ENCODE measurements around the gene CPNE6.

CPNE6 gene

DNA sequence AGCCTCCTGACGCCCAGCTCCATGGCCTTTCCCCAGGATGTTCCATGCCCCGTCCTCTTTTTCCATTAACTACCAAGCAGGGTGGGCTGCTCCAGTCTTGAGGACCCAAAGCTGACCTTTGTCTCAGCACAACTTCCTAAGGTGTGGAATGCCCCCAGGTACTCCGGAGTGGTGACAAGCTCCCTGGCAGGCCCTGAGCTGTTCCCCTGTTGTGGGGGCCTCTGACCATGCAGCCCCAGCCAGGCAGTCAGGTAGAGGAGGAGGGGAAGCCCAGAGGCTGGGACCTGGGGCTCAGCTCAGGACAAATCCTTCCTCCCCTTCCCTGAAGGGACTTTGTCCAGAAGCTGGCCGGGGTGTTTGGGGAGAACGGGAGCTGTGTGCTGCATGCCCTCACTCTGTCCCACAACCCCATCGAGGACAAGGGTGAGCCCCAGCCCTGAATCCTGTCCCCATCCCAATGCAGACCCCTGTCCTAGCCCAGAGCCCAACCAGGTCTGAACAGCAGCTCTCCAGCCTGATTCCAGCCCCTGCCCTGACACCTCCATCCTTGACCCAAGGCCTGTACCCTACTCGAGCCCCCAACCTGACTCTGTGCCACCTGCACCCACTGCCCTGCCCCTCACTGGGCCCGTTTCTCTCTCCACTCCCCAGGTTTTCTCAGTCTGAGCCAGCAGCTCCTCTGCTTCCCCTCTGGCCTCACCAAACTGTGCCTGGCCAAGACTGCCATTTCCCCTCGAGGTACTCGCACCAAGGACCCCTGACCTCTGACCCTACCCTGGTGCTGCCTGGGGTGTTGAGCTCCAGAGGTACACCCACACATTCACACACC, 15.2 kb upstream of the CPNE6 start:
- DNase-seq, result no peak

GRCh38 chr14:24056800-24057184, 14.6 kb upstream of the CPNE6 start:
- DNase-seq, result no peak

- no peak for DNase-seq
These were observed 14.1 kb upstream of the CPNE6 start for GRCh38 chr14:24057271-24057670.

GRCh38 chr14:24057867-24058259, 13.5 kb upstream of the CPNE6 start:
- no peak for DNase-seq

- DNase-seq, result peak; percentile 60 to 75
These were observed 13.0 kb upstream of the CPNE6 start for GRCh38 chr14:24058260-24058950.

DNA sequence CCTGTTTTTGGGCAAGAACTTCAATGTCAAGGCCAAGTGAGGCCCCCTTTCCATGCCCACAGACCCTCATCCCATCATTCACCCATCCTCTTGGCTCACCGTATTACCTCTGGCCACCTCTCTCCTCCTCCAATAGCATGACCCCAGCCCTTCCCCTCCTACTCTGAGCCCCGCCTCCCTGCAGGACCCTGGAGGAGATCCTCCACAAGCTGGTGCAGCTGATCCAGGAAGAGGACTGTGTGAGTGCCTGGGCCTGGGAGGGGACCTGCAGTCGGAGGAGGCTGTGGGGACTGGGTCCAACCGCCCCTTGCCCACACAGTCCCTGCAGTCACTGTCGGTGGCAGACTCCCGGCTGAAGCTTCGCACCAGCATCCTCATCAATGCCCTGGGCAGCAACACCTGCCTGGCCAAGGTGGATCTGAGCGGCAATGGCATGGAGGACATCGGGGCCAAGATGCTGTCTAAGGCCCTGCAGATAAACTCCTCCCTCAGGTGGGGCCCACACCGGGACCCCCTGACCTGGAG, 12.3 kb upstream of the CPNE6 start:
- DNase-seq, result no peak

DNA sequence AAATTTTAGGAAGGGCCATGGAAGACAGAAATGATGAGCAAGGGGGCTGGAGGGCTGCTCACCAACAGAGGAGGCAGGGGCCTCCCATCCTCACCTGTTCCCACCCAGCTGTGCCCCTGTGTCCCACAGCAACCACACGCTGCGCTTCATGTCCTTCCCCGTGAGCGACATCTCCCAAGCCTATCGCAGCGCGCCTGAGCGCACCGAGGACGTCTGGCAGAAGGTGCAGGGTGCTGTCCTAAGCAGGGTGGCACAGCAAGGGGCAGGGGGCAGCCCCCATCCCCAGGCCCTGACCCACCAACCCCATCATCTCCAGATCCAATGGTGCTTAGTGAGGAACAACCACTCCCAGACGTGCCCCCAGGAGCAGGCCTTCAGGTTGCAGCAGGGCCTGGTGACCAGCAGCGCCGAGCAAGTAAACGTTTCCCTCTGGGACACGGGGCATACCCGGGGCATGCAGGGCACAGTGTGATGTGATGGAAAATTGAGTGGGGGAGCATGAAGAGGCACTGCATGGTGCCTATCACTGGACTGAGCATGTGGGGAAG, 11.4 kb upstream of the CPNE6 start:
- no peak for DNase-seq

DNA sequence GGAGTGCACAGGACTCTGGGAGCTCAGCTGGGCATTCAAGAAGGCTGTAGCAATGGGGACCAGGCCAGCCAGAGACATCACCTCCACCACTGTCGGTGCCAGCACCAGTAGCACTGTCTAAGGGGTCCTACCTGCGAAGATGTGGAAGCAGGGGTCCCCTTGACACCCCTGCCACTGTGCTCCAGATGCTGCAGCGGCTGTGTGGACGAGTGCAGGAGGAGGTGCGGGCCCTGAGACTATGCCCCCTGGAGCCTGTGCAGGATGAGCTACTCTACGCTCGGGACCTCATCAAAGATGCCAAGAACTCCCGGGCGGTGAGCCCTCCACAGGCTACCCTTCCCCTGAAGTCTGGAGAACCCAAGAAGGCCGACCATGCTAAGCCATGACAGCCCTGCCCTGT, 10.9 kb upstream of the CPNE6 start:
- DNase-seq, result no peak

- DNase-seq, result no peak
These were observed 10.1 kb upstream of the CPNE6 start for GRCh38 chr14:24060984-24061913.

DNA sequence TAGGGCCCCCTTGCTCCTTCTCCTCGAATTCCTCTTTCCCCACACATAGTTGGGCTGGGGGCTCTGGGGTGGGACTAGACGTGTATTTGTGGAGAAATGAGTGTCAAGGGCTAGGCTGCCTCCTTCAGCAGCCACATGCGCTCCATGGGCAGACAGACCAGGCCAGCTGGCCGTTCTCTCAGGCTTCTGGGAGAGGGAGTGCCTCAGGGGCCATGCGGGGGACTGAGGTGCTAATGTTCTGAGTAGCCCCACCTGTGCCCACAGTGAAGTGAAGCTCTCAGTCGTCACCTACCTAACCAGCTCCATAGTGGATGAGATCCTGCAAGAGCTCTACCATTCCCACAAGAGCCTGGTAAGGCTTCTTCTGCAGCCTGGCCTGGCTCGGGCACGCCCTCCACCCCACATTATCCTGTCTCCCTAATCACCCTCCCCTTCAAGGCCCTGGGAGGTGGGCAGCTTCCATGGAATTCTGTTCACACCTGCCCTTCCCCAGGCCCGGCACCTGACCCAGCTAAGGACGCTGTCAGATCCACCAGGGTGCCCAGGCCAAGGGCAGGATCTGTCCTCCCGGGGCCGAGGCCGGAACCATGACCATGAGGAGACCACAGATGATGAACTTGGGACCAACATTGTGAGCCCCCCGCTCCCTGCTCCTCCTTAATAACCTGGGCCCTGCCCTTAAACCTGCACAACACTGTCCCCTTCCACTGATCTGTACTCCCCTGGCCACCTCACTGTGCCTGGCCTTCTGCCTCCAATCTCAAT, 9.0 kb upstream of the CPNE6 start:
- DNase-seq, result no peak

DNA sequence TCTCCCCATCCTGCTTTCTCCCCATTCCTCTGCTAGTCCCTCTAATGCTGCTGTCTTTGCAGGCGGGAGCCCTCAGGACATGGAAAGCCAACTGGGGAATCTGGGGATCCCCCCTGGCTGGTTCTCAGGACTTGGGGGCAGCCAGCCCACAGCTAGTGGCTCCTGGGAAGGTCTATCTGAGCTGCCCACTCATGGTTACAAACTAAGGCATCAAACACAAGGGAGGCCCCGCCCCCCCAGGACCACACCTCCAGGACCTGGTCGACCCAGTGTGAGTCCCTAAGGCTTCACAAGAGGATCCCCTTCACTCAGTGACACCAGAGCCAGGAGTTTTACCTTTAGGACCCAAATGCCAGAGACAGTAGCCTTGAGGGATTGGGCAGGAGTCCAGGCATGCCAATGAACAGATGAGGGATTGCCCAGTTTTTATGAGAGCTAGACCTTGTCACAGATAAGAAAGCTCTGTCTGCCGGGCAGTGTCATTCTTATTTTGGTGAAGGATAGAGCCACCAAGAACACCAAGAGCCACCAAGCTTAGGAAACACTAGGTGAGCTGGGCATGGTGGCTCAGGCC, 8.0 kb upstream of the CPNE6 start:
- DNase-seq, result no peak

- no peak for DNase-seq
These were observed 7.1 kb upstream of the CPNE6 start for GRCh38 chr14:24064091-24064795.

DNA sequence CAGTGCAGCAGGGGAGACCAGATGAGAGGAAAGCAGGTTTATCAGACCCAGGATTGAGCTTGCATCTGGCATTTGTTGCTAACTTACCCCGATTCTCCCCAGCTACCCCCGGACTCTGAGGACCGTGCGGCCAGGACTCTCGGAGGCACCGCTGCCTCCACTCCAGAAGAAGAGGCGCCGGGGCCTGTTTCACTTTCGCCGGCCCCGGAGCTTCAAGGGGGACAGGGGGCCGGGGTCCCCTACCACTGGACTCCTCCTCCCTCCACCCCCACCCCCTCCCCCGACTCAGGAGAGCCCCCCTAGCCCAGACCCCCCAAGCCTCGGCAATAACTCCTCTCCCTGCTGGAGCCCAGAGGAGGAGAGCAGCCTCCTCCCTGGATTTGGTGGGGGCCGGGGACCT, 6.5 kb upstream of the CPNE6 start:
- DNase-seq, result no peak

DNA sequence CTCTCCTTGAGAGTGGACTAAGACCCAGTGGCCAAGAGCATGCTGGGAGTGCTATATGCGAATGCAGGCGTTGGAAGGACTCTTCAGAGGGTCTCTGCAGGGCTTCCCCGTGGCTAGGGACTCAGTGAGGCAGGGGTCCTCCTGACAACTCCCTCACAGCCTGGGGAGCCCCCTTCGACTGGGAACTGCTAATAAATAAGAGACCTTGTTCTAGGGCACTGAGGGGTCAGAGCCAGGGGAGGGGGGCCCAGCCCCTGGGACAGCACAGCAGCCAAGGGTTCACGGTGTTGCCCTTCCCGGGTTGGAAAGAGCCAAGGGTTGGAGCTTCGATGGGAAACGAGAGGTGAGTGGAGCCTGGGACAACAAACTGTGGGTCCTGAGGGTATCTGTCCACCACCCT, 6.0 kb upstream of the CPNE6 start:
- no peak for DNase-seq

DNA sequence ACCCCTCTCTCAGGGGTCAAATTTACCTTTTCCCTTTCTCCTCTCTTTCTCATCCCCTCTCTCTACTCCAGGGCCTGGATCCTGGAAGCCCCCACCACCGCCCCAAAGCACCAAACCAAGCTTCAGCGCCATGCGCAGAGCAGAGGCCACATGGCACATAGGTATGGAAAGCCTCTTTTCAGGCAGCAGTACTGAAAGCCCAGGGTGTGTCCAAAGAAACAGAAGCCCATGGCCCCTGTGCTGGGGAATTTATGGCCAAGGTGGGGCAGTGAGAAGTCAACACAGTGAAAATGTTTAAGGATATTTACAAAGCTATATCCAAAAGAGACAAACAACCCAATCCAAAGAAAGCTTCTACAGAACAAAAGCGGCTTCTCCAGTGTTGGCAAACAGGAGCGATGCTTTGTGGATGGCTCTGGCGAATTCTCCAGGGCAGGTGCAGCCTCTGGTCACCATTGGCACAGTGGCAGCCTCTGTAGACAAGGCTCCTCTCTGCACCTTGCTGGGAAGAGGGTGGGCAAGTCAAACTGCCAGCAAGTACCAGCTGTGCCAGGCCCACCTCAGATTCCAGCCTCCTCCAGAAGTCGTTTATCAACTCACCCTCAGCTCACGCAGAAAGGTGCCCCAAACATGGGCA, 4.7 kb upstream of the CPNE6 start:
- no peak for DNase-seq

- DNase-seq, result peak in 1 of 2 donors; percentile 48
These were observed 4.0 kb upstream of the CPNE6 start for GRCh38 chr14:24067133-24068082.

- DNase-seq, result no peak
These were observed 2.5 kb upstream of the CPNE6 start for GRCh38 chr14:24068711-24069410.

- DNase-seq, result no peak
These were observed 2.0 kb upstream of the CPNE6 start for GRCh38 chr14:24069411-24069735.

Data from hippocampal formation (tissue), 2 donors.